CD14-positive monocyte (primary cell): ENCODE results near the gene C1orf185. TPM values are rescaled to one million over a fixed set of nuclear protein-coding genes. Genes with fewer than 3 reads are reported as not detected.

Source experiments
- DNase-seq, 3 donors: peaks; one replicate each; pipeline ENCODE4 v3.0.0-alpha.2; 2011 to 2022
- H2AFZ ChIP-seq: 2 replicates; pipeline ENCODE4 v1.6.0; 2012; ENCODE audit warnings: mild to moderate bottlenecking, low read depth, low read length, inconsistent platforms; ENCODE audit not compliant: insufficient read depth, poor library complexity, severe bottlenecking
- H3K27ac ChIP-seq, 2 donors: 1 replicate in 1 of 2; 2 replicates in 1 of 2; pipeline ENCODE4 v1.5.1; 2012 to 2013; ENCODE audit warnings: low read length in 2 of 2, control low read depth in 1 of 2, inconsistent platforms in 1 of 2, low read depth in 1 of 2, mild to moderate bottlenecking in 1 of 2
- H3K27me3 ChIP-seq, 2 donors: one replicate each; pipeline versions ENCODE4 v1.6.0 to v1.6.1; 2011 to 2013; ENCODE audit warnings: low read length in 2 of 2; ENCODE audit not compliant: control insufficient read depth in 2 of 2, insufficient read depth in 2 of 2
- H3K36me3 ChIP-seq, 2 donors: replicated peaks in 1 of 2; 1 replicate in 1 of 2; 2 replicates in 1 of 2; pipeline versions ENCODE4 v1.5.1 to v1.6.1; 2012 to 2013; ENCODE audit warnings: low read length in 2 of 2, control low read depth in 1 of 2, inconsistent platforms in 1 of 2, mild to moderate bottlenecking in 1 of 2; ENCODE audit not compliant: insufficient read depth in 2 of 2, control insufficient read depth in 1 of 2
- H3K4me1 ChIP-seq, 2 donors: 1 replicate in 1 of 2; 2 replicates in 1 of 2; pipeline versions ENCODE4 v1.5.1 to v1.6.1; 2012 to 2013; ENCODE audit warnings: low read length in 2 of 2, control low read depth in 1 of 2, inconsistent platforms in 1 of 2, mild to moderate bottlenecking in 1 of 2, moderate library complexity in 1 of 2; ENCODE audit not compliant: insufficient read depth in 2 of 2, control insufficient read depth in 1 of 2
- H3K4me2 ChIP-seq: replicated peaks from 2 replicates; pipeline ENCODE3; 2012; ENCODE audit warnings: low read length, moderate library complexity, mild to moderate bottlenecking; ENCODE audit not compliant: poor library complexity, severe bottlenecking; ENCODE audit errors: extremely low read depth
- H3K4me3 ChIP-seq, 3 experiments: fragments of 200-600 bp in 1 of 3; sonication (generic) in 1 of 3; replicated peaks in 1 of 3; 1 replicate in 2 of 3; 2 replicates in 1 of 3; pipeline ENCODE4 v1.5.1; 2011 to 2013; ENCODE audit warnings: low read length in 3 of 3, mild to moderate bottlenecking in 3 of 3, control low read depth in 2 of 3, low read depth in 2 of 3, inconsistent platforms in 1 of 3, moderate library complexity in 1 of 3
- H3K79me2 ChIP-seq: 2 replicates; pipeline ENCODE4 v1.6.0; 2012; ENCODE audit warnings: mild to moderate bottlenecking, control low read depth, inconsistent platforms, low read length, moderate library complexity; ENCODE audit not compliant: insufficient read depth
- H3K9ac ChIP-seq: 2 replicates; pipeline ENCODE4 v1.6.0; 2017; ENCODE audit warnings: low read length, mild to moderate bottlenecking; ENCODE audit not compliant: insufficient read depth, poor library complexity, severe bottlenecking
- H3K9me3 ChIP-seq, 2 donors: replicated peaks in 1 of 2; 1 replicate in 1 of 2; 2 replicates in 1 of 2; pipeline versions ENCODE4 v1.5.1 to v1.6.1; 2012 to 2013; ENCODE audit warnings: low read length in 2 of 2, control low read depth in 1 of 2; ENCODE audit not compliant: control insufficient read depth in 1 of 2, insufficient read depth in 1 of 2
- H4K20me1 ChIP-seq: 2 replicates; pipeline ENCODE4 v1.6.0; 2012; ENCODE audit warnings: mild to moderate bottlenecking, low read length, control low read depth, moderate library complexity; ENCODE audit not compliant: insufficient read depth
- H3K27ac Mint-ChIP-seq, 7 donors: one replicate each; pipeline ENCODE4 v1.8.0; 2020; ENCODE audit warnings: mild to moderate bottlenecking in 7 of 7, mixed read lengths in 7 of 7, moderate library complexity in 6 of 7, inconsistent platforms in 2 of 7
- H3K27me3 Mint-ChIP-seq, 3 donors: one replicate each; pipeline ENCODE4 v1.8.0; 2021 to 2022; ENCODE audit warnings: low read depth in 3 of 3, mild to moderate bottlenecking in 3 of 3, mixed read lengths in 3 of 3, moderate library complexity in 3 of 3, inconsistent platforms in 1 of 3
- H3K36me3 Mint-ChIP-seq, 2 donors: one replicate each; pipeline ENCODE4 v1.8.0; 2020; ENCODE audit warnings: mixed read lengths in 2 of 2, inconsistent platforms in 1 of 2, mild to moderate bottlenecking in 1 of 2
- H3K4me1 Mint-ChIP-seq: one replicate; pipeline ENCODE4 v1.8.0; 2020; ENCODE audit warnings: mild to moderate bottlenecking, mixed read lengths
- H3K4me3 Mint-ChIP-seq, 2 donors: one replicate each; pipeline ENCODE4 v1.8.0; 2020; ENCODE audit warnings: mild to moderate bottlenecking in 2 of 2, mixed read lengths in 2 of 2, moderate library complexity in 1 of 2
- H3K9me3 Mint-ChIP-seq, 7 donors: one replicate each; pipeline ENCODE4 v1.8.0; 2020 to 2022; ENCODE audit warnings: mixed read lengths in 7 of 7, mild to moderate bottlenecking in 6 of 7, moderate library complexity in 6 of 7, inconsistent platforms in 2 of 7
- CTCF ChIP-seq: fragments of 200-600 bp; IDR thresholded peaks from one replicate; pipeline ENCODE4 v1.8.0; 2022; ENCODE audit warnings: antibody characterized with exemption, mild to moderate bottlenecking
- WGBS: methylation state at CpG from one replicate; pipeline ENCODE4 v1.1.5; 2013; ENCODE audit warnings: missing lambda C conversion rate; ENCODE audit not compliant: insufficient coverage; 5-methylcytosine and 5-hydroxymethylcytosine counted together
- intact Hi-C, 2 donors: fragments of 100-400 bp; cut with micrococcal nuclease; formaldehyde crosslinking; loops; one replicate each; pipeline versions ENCODE4 v1.15.0 to v1.15.1; 2023
- polyA plus RNA-seq, 3 donors: library from polyadenylated mRNA; depleted of rRNA in 1 of 3; unstranded in 2 of 3; stranded (reverse) in 1 of 3; fragments of 300-500 nt in 2 of 3; fragments of >200 nt in 1 of 3; fragmentation: Illumina TruSeq in 2 of 3; gene quantifications; 1 replicate in 2 of 3; 2 replicates in 1 of 3; pipeline ENCODE4 v1.2.3, GENCODE V29; 2012 to 2021

C1orf185 gene
- polyA plus RNA-seq, 3 donors, result not detected

DNA sequence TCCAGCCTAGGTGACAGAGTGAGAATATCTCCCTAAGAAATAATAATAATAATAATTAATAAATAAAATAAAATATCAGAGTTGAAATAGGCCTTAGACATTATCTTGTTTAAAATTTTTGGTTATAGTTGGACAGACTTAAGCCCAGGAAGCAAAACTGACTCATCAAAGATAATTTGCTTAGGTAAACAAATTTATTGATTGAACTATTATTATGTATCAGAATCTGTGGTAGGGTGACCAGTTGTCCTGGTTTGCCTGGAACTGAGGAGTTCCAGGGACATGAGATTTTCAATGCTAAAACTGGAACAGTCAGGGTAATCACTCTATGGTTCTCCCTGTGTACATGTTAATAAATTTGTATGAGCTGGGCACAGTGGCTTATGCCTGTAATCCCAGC lies 86.2 kb downstream of the C1orf185 start:
- no peaks in the 10 kb centered on the region for H3K4me1 Mint-ChIP-seq
- H4K20me1 ChIP-seq, result no peaks in the 10 kb centered on the region
- H3K9me3 ChIP-seq, result no peaks in the 10 kb centered on the region
- no peak overlapping the region for H2AFZ ChIP-seq
- H3K9ac ChIP-seq, result no peak overlapping the region
- no peak overlapping the region for H3K4me2 ChIP-seq
- no peaks in the 10 kb centered on the region for H3K36me3 Mint-ChIP-seq
- intact Hi-C loops, result loop anchor here (5.0 to 10.0 kb wide), 4 partner anchors 101 to 416 kb away; no protein-coding TSS in a partner anchor
- no peak overlapping the region for H3K27ac ChIP-seq
- H3K4me1 ChIP-seq, result peaks cover 0 to 6% of the 10 kb centered on the region in 2 donors
- no peaks in the 10 kb centered on the region for H3K9me3 Mint-ChIP-seq
- no peak for TF ChIP-seq CTCF
- peaks cover 2 to 10% (median 4%) of the 10 kb centered on the region in 3 donors for H3K27me3 Mint-ChIP-seq
- peaks cover 0 to 2% of the 10 kb centered on the region in 2 donors for H3K27me3 ChIP-seq
- H3K27ac Mint-ChIP-seq, result no peak overlapping the region
- H3K36me3 ChIP-seq, result no peaks in the 10 kb centered on the region
- H3K4me3 ChIP-seq, result no peak overlapping the region
- no peak overlapping the region for H3K4me3 Mint-ChIP-seq
- H3K79me2 ChIP-seq, result no peaks in the 10 kb centered on the region
- DNase-seq, result no peak

- Histone ChIP-seq H3K4me2 (no peak overlapping the region), H3K36me3 (no peaks in the 10 kb centered on the region), H2AFZ (no peak overlapping the region), H3K27ac (no peak overlapping the region), H3K27me3 (no peaks in the 10 kb centered on the region), H3K4me3 (no peak overlapping the region), H3K9me3 (no peaks in the 10 kb centered on the region), H3K4me1 (peaks cover 0 to 6% of the 10 kb centered on the region in 2 donors), H3K79me2 (no peaks in the 10 kb centered on the region), H4K20me1 (no peaks in the 10 kb centered on the region), H3K9ac (no peak overlapping the region)
- intact Hi-C loops, result loop anchor here (2.0 to 10.0 kb wide), 6 partner anchors 101 to 417 kb away; no protein-coding TSS in a partner anchor
- DNase-seq, result peak; percentile 51 to 79 (median 68)
- whole genome bisulfite sequencing, result 80% methylated on average over 2 of the region's 2 CpGs
- no peaks in the 10 kb centered on the region for H3K4me1 Mint-ChIP-seq
- H3K27ac Mint-ChIP-seq, result no peak overlapping the region
- peaks cover 0 to 3% (median 0%) of the 10 kb centered on the region in 7 donors for H3K9me3 Mint-ChIP-seq
- peak; percentile 91 for TF ChIP-seq CTCF
- peaks cover 0 to 2% (median 1%) of the 10 kb centered on the region in 3 donors for H3K27me3 Mint-ChIP-seq
- H3K4me3 Mint-ChIP-seq, result no peak overlapping the region
- H3K36me3 Mint-ChIP-seq, result no peaks in the 10 kb centered on the region
Observed at GRCh38 chr1:51189421-51190073, 87.5 kb downstream of the C1orf185 start.
